Testis (tissue), 3 donors: ENCODE results near the gene ERBB4. TPM values are rescaled to one million over a fixed set of nuclear protein-coding genes. Genes with fewer than 3 reads are reported as not detected.

Experiments used
- DNase-seq: peaks from one replicate; pipeline ENCODE4 v3.0.0-alpha.2; 2019
- H3K27ac ChIP-seq, 2 donors: fragments of 200-600 bp; sonication (generic); one replicate each; pipeline ENCODE4 v1.5.1; 2019
- H3K27me3 ChIP-seq: fragments of 200-600 bp; sonication (generic); one replicate; pipeline ENCODE4 v1.5.1; 2019
- H3K36me3 ChIP-seq: fragments of 200-600 bp; sonication (generic); one replicate; pipeline ENCODE4 v1.5.1; 2017; ENCODE audit warnings: low read depth; ENCODE audit errors: missing control alignments
- H3K4me1 ChIP-seq: fragments of 200-600 bp; sonication (generic); one replicate; pipeline ENCODE4 v1.5.1; 2019
- H3K4me3 ChIP-seq, 2 donors: fragments of 200-600 bp; sonication (generic); one replicate each; pipeline ENCODE4 v1.5.1; 2017 to 2019
- H3K9me3 ChIP-seq: fragments of 200-600 bp; sonication (generic); one replicate; pipeline ENCODE4 v1.5.1; 2017
- CTCF ChIP-seq, 3 experiments: fragments of 450-650 bp in 2 of 3; fragments of 200-600 bp in 1 of 3; sonication (generic) in 1 of 3; IDR thresholded peaks; one replicate each; pipeline ENCODE4 v1.5.1; 2016 to 2019; ENCODE audit warnings: antibody characterized with exemption in 3 of 3, mild to moderate bottlenecking in 2 of 3, moderate library complexity in 1 of 3
- POLR2A ChIP-seq: fragments of 450-650 bp; IDR thresholded peaks from one replicate; pipeline ENCODE4 v1.6.1; 2017; ENCODE audit warnings: antibody characterized with exemption, mild to moderate bottlenecking, moderate library complexity
- WGBS, 2 donors: methylation state at CpG; one replicate each; pipeline ENCODE4 v1.1.5; 2018; 5-methylcytosine and 5-hydroxymethylcytosine counted together
- intact Hi-C: fragments of 100-400 bp; cut with DNase I; formaldehyde crosslinking; loops from one replicate; pipeline ENCODE4 v1.15.1; 2023; ENCODE audit warnings: low total_unique reads
- polyA plus RNA-seq: library from polyadenylated mRNA; stranded (reverse); fragments of 350-450 nt; fragmentation: Illumina TruSeq; extraction: RNeasy Lipid Tissue Mini Kit (QIAGEN cat#74804); gene quantifications from one replicate; pipeline ENCODE4 v1.2.3, GENCODE V29; 2014; ENCODE audit warnings: low read depth, low replicate concordance; ENCODE audit not compliant: insufficient read depth
- total RNA-seq, 2 donors: library from RNA; depleted of rRNA; stranded (reverse); fragments of >200 nt; gene quantifications; one replicate each; pipeline ENCODE4 v1.2.3, GENCODE V29; 2016

The ERBB4 gene
- total and polyA plus RNA-seq, 3 donors from 2014 or later, result 6.1 to 62.7 (median 47.7) TPM

DNA sequence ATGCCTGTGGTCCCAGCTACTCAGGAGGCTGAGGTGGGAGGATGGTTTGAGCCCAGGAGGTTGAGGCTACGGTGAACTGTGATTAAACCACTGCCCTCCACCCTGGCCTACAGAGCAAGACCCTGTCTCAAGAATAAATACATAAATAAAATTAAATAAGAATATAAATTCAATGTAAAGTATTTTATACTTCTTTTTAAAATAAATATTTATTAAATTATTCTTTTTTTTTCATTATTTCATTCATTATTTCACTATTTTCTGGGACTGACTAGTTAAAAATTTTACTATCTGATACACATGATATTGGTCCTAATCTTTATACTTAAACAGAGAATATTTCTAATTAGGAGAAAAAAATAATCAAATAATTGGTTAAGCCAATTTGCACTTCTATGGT is 917.6 kb downstream of the ERBB4 start:
- 95% methylated on average over 1 of the region's 1 CpG for WGBS, 2 donors
- Histone ChIP-seq H3K27ac (no peak overlapping the region), H3K4me3 (no peak overlapping the region), H3K27me3 (no peaks in the 10 kb centered on the region), H3K4me1 (no peaks in the 10 kb centered on the region), H3K36me3 (no peaks in the 10 kb centered on the region), H3K9me3 (no peaks in the 10 kb centered on the region)
- DNase-seq, result no peak
- no peak for TF ChIP-seq CTCF (IDR thresholded peaks at IDR 0.05)
- no peak for TF ChIP-seq POLR2A
- intact Hi-C loops, result no loop called here

DNA sequence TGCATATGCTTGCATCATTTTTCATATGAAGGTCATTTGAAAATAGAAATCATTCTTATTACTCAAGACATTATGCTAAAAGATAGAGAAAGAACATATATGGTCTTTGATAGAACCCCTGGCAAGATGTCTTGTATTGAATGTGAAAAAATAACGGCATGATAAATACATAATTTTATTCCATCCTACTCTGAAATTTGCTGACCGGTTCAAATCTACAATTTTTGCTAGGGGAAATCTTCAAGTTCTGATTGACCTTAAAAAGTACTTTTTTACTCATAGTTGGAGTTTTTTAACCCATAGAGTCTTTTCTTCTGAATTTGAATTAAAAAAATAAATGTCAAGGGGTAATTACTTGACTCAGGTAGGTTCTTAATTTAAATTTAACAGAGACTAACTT is 920.8 kb downstream of the ERBB4 start:
- intact Hi-C loops, result no loop called here
- Histone ChIP-seq H3K27ac (no peak overlapping the region), H3K4me1 (no peaks in the 10 kb centered on the region), H3K9me3 (no peaks in the 10 kb centered on the region), H3K27me3 (no peaks in the 10 kb centered on the region), H3K36me3 (no peaks in the 10 kb centered on the region), H3K4me3 (no peak overlapping the region)
- TF ChIP-seq CTCF (IDR thresholded peaks at IDR 0.05) (no peak), POLR2A (no peak)
- DNase-seq, result no peak
- WGBS, 2 donors, result 73 to 80% methylated on average over 2 of the region's 2 CpGs

DNA sequence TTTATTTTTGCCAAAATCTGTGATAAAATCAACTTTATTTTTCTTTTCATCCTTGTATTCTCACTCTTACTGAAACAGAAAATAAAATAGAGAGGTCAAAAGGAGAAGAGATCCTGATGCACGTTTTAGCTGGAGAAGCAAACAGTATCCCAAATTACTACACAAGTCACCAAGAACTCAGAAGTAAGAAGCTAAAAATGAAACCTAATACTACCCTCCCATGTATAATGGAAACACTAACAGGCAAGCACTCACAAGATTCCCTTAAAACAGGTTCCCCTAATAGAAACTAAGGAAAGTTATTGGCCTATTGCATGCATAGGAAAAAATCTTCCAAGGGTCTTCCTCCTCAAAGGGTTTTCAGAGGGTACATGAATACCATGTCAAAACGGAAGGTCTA is 927.0 kb downstream of the ERBB4 start:
- DNase-seq, result no peak
- no peaks in the 10 kb centered on the region for H3K36me3 ChIP-seq
- no peak overlapping the region for H3K4me3 ChIP-seq
- H3K27me3 ChIP-seq, result no peaks in the 10 kb centered on the region
- intact Hi-C loops, result no loop called here
- H3K4me1 ChIP-seq, result no peaks in the 10 kb centered on the region
- H3K27ac ChIP-seq, result no peak overlapping the region
- 77 to 84% methylated on average over 2 of the region's 2 CpGs for WGBS, 2 donors
- TF ChIP-seq POLR2A (no peak), CTCF (IDR thresholded peaks at IDR 0.05) (no peak)
- no peaks in the 10 kb centered on the region for H3K9me3 ChIP-seq

DNA sequence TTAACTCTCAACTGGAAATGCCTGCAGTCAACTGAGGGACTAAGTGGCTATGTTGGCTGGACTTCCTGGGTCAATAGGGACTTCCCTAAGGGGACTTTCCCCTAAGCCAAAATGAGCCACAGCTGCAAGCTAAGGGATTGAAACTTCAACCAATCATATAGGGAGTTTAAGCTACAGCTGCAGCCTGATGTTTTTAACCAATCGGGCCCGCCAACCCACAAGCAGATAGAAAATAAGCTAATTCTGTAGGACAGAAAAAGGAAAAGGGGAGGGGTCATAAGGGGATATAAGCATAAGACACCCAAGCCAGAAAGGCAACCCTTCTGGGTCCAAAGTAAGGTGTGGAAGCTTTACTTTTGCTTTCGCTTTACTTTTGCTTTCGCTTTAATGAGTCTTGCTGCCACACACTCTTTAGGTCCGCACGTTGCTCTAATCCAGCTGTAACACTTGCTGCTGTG is 927.5 kb downstream of the ERBB4 start:
- intact Hi-C loops, result no loop called here
- DNase-seq, result no peak
- H3K4me3 ChIP-seq, result no peak overlapping the region

More for the DNA sequence above, 927.5 kb downstream of the ERBB4 start:
- 77 to 86% methylated on average over 6 of the region's 6 CpGs for WGBS, 2 donors
- no peaks in the 10 kb centered on the region for H3K27me3 ChIP-seq
- H3K9me3 ChIP-seq, result no peaks in the 10 kb centered on the region
- H3K4me1 ChIP-seq, result no peaks in the 10 kb centered on the region
- H3K27ac ChIP-seq, result no peak overlapping the region
- H3K36me3 ChIP-seq, result no peaks in the 10 kb centered on the region
- TF ChIP-seq CTCF (IDR thresholded peaks at IDR 0.05), result no peak
